ENCODE measurements around the gene P2RY14. TPM values are rescaled to one million over a fixed set of nuclear protein-coding genes. Genes with fewer than 3 reads are reported as not detected.

Gene P2RY14
- total RNA-seq, 1 donor from 2014 or later: not detected

GRCh38 chr3:151210676-151211381 lies 67.5 kb downstream of the P2RY14 start:
- Mint-ChIP-seq H3K9me3 (ENCODE audit: unreplicated experiment) (peaks cover 4% of the 10 kb centered on the region), H3K27me3 (ENCODE audit: unreplicated experiment) (peaks cover 4% of the 10 kb centered on the region)
- no peak for DNase-seq

GRCh38 chr3:151209654-151210053 lies 68.7 kb downstream of the P2RY14 start:
- no peak overlapping the region for H3K4me3 Mint-ChIP-seq (ENCODE audit: unreplicated experiment)
- peaks cover 3% of the 10 kb centered on the region for H3K4me1 Mint-ChIP-seq (ENCODE audit: low read depth, unreplicated experiment)
- TF ChIP-seq CTCF (IDR thresholded peaks at IDR 0.05; ENCODE audit: partially characterized antibody, unreplicated experiment): no peak
- no peaks in the 10 kb centered on the region for H3K9me3 Mint-ChIP-seq (ENCODE audit: unreplicated experiment)
- no peaks in the 10 kb centered on the region for H3K36me3 Mint-ChIP-seq (ENCODE audit: unreplicated experiment)
- no peak overlapping the region for H3K27ac Mint-ChIP-seq (ENCODE audit: unreplicated experiment)
- peaks cover 2% of the 10 kb centered on the region for H3K27me3 Mint-ChIP-seq (ENCODE audit: unreplicated experiment)
- no peak for DNase-seq

More at GRCh38 chr3:151210676-151211381, 67.5 kb downstream of the P2RY14 start:
- TF ChIP-seq CTCF (IDR thresholded peaks at IDR 0.05; ENCODE audit: partially characterized antibody, unreplicated experiment): no peak
- Mint-ChIP-seq H3K36me3 (ENCODE audit: unreplicated experiment) (no peaks in the 10 kb centered on the region), H3K27ac (ENCODE audit: unreplicated experiment) (no peak overlapping the region), H3K4me3 (ENCODE audit: unreplicated experiment) (no peak overlapping the region), H3K4me1 (ENCODE audit: low read depth, unreplicated experiment) (peaks cover 9% of the 10 kb centered on the region)

GRCh38 chr3:151206201-151206600 lies 72.1 kb downstream of the P2RY14 start:
- Mint-ChIP-seq H3K27ac (ENCODE audit: unreplicated experiment) (no peak overlapping the region), H3K27me3 (ENCODE audit: unreplicated experiment) (peaks cover 2% of the 10 kb centered on the region), H3K9me3 (ENCODE audit: unreplicated experiment) (no peaks in the 10 kb centered on the region), H3K36me3 (ENCODE audit: unreplicated experiment) (no peaks in the 10 kb centered on the region), H3K4me3 (ENCODE audit: unreplicated experiment) (no peak overlapping the region), H3K4me1 (ENCODE audit: low read depth, unreplicated experiment) (no peaks in the 10 kb centered on the region)
- no peak for DNase-seq
- TF ChIP-seq CTCF (IDR thresholded peaks at IDR 0.05; ENCODE audit: partially characterized antibody, unreplicated experiment): no peak

- peaks cover 2% of the 10 kb centered on the region for H3K27me3 Mint-ChIP-seq (ENCODE audit: unreplicated experiment)
- no peaks in the 10 kb centered on the region for H3K4me1 Mint-ChIP-seq (ENCODE audit: low read depth, unreplicated experiment)
- TF ChIP-seq CTCF (IDR thresholded peaks at IDR 0.05; ENCODE audit: partially characterized antibody, unreplicated experiment): no peak
- no peak overlapping the region for H3K4me3 Mint-ChIP-seq (ENCODE audit: unreplicated experiment)
- no peak for DNase-seq
- no peaks in the 10 kb centered on the region for H3K9me3 Mint-ChIP-seq (ENCODE audit: unreplicated experiment)
- no peak overlapping the region for H3K27ac Mint-ChIP-seq (ENCODE audit: unreplicated experiment)
- H3K36me3 Mint-ChIP-seq (ENCODE audit: unreplicated experiment): no peaks in the 10 kb centered on the region
Measured at GRCh38 chr3:151205482-151205881, 72.9 kb downstream of the P2RY14 start.

GRCh38 chr3:151204530-151205402 lies 73.6 kb downstream of the P2RY14 start:
- Mint-ChIP-seq H3K27ac (ENCODE audit: unreplicated experiment) (no peak overlapping the region), H3K4me1 (ENCODE audit: low read depth, unreplicated experiment) (no peaks in the 10 kb centered on the region), H3K27me3 (ENCODE audit: unreplicated experiment) (peaks cover 2% of the 10 kb centered on the region), H3K9me3 (ENCODE audit: unreplicated experiment) (no peaks in the 10 kb centered on the region), H3K36me3 (ENCODE audit: unreplicated experiment) (no peaks in the 10 kb centered on the region), H3K4me3 (ENCODE audit: unreplicated experiment) (no peak overlapping the region)
- DNase-seq: no peak
- TF ChIP-seq CTCF (IDR thresholded peaks at IDR 0.05; ENCODE audit: partially characterized antibody, unreplicated experiment): no peak

Data from glutamatergic neuron (in vitro differentiated cells).